Endothelial cell of umbilical vein (primary cell): Measurements from ENCODE around the gene LAD1. TPM values are rescaled to one million over a fixed set of nuclear protein-coding genes. Genes with fewer than 3 reads are reported as not detected.

Experiments used
- BruUV-seq: library from RNA; stranded (reverse); fragments of 400-500 nt; replicated peaks from 2 replicates; lab custom pipeline; 2021; lab: Mats Ljungman, UMichigan
- CTCF ChIA-PET: fragments of 300-600, 350-600 bp; sonication (Branson Sonifier 250); formaldehyde crosslinking; loops from one replicate; lab custom pipeline; 2021; ENCODE audit warnings: antibody characterized with exemption, inconsistent platforms; lab: Charles Lee
- POLR2A ChIA-PET: fragments of 300-600, 350-600 bp; sonication (Branson Sonifier 250); formaldehyde crosslinking; loops from one replicate; lab custom pipeline; 2021; ENCODE audit warnings: antibody characterized with exemption, inconsistent platforms; lab: Charles Lee
- DNase-seq: peaks from one replicate; pipeline ENCODE4 v3.0.0-alpha.2; 2011; ENCODE audit warnings: low read depth, low spot score
- FAIRE-seq: peaks from 2 replicates; lab custom pipeline; 2011; peaks lifted over from hg19 to GRCh38; lab: Jason Lieb, UNC
- H2AFZ ChIP-seq: 2 replicates; pipeline ENCODE4 v1.6.0; 2012; ENCODE audit warnings: low read depth, low read length, control low read depth, inconsistent platforms
- H3K27ac ChIP-seq: 2 replicates; pipeline ENCODE4 v1.5.1; 2011; ENCODE audit warnings: low read depth, mild to moderate bottlenecking, control low read depth, low read length, moderate library complexity; ENCODE audit not compliant: insufficient read depth
- H3K27me3 ChIP-seq, 2 experiments: 2 replicates each; pipeline versions ENCODE4 v1.6.0 to v1.6.1; 2011; ENCODE audit warnings: low read length in 2 of 2, mixed read lengths in 1 of 2; ENCODE audit not compliant: control insufficient read depth in 2 of 2, insufficient read depth in 2 of 2
- H3K36me3 ChIP-seq, 2 experiments: 2 replicates in 1 of 2; 3 replicates in 1 of 2; pipeline ENCODE4 v1.5.1; 2011; ENCODE audit warnings: low read length in 2 of 2, mild to moderate bottlenecking in 1 of 2, moderate library complexity in 1 of 2; ENCODE audit not compliant: control insufficient read depth in 2 of 2, insufficient read depth in 2 of 2; ENCODE audit errors: extremely low read depth in 1 of 2
- H3K4me1 ChIP-seq: 3 replicates; pipeline ENCODE4 v1.5.1; 2011; ENCODE audit warnings: mild to moderate bottlenecking, low read length; ENCODE audit not compliant: control insufficient read depth, insufficient read depth; ENCODE audit errors: extremely low read depth
- H3K4me2 ChIP-seq: 2 replicates; pipeline ENCODE4 v1.6.1; 2011; ENCODE audit warnings: low read length, control low read depth, mixed read lengths; ENCODE audit not compliant: insufficient read depth
- H3K4me3 ChIP-seq, 3 experiments: fragments of 200-600 bp in 1 of 3; sonication (generic), shearing (Covaris generic) in 1 of 3; replicated peaks in 1 of 3; 2 replicates each; pipeline ENCODE4 v1.5.1; 2011 to 2016; ENCODE audit warnings: control low read depth in 3 of 3, low read length in 3 of 3, mild to moderate bottlenecking in 2 of 3, inconsistent platforms in 1 of 3, low read depth in 1 of 3, moderate library complexity in 1 of 3; ENCODE audit not compliant: insufficient read depth in 1 of 3
- H3K79me2 ChIP-seq: 2 replicates; pipeline ENCODE4 v1.6.0; 2012; ENCODE audit warnings: low read length, inconsistent platforms; ENCODE audit not compliant: control insufficient read depth, insufficient read depth
- H3K9ac ChIP-seq: replicated peaks from 2 replicates; pipeline ENCODE3; 2011; ENCODE audit warnings: low read length, control low read depth; ENCODE audit not compliant: insufficient read depth; ENCODE audit errors: extremely low read depth
- H3K9me1 ChIP-seq: replicated peaks from 3 replicates; pipeline ENCODE4 v1.6.0; 2011; ENCODE audit warnings: mild to moderate bottlenecking, low read length; ENCODE audit not compliant: control insufficient read depth, insufficient read depth; ENCODE audit errors: extremely low read depth
- H3K9me3 ChIP-seq: replicated peaks from 2 replicates; pipeline ENCODE4 v1.5.1; 2012; ENCODE audit warnings: low read length, inconsistent platforms; ENCODE audit not compliant: control insufficient read depth, insufficient read depth
- H4K20me1 ChIP-seq: replicated peaks from 2 replicates; pipeline ENCODE3; 2011; ENCODE audit warnings: mild to moderate bottlenecking, low read length; ENCODE audit not compliant: control insufficient read depth, insufficient read depth; ENCODE audit errors: extremely low read depth
- EZH2 ChIP-seq: IDR thresholded peaks from 2 replicates; pipeline ENCODE4 v1.6.1; 2012; ENCODE audit warnings: borderline replicate concordance, low read depth, mild to moderate bottlenecking, moderate library complexity, low read length, inconsistent platforms; ENCODE audit not compliant: severe bottlenecking
- FOS ChIP-seq: IDR thresholded peaks from 2 replicates; pipeline ENCODE4 v1.6.1; 2011; ENCODE audit warnings: mild to moderate bottlenecking, low read length, moderate library complexity, borderline replicate concordance; ENCODE audit not compliant: insufficient read depth
- GATA2 ChIP-seq: IDR thresholded peaks from 2 replicates; pipeline ENCODE4 v1.7.0; 2011; ENCODE audit warnings: low read depth, mild to moderate bottlenecking, moderate library complexity, mixed read lengths, low read length; ENCODE audit not compliant: insufficient read length, insufficient read depth
- JUN ChIP-seq: IDR thresholded peaks from 2 replicates; pipeline ENCODE4 v1.6.1; 2011; ENCODE audit warnings: borderline replicate concordance, low read depth; ENCODE audit not compliant: insufficient read length, insufficient read depth
- MYC ChIP-seq: IDR thresholded peaks from one replicate; pipeline ENCODE4 v1.6.1; 2011; ENCODE audit warnings: mild to moderate bottlenecking, low read depth, low read length
- POLR2A ChIP-seq: IDR thresholded peaks from 2 replicates; pipeline ENCODE4 v1.6.1; 2012; ENCODE audit warnings: low read depth, mild to moderate bottlenecking, control low read depth, low read length
- POLR2AphosphoS5 ChIP-seq: IDR thresholded peaks from 2 replicates; pipeline ENCODE4 v1.6.1; 2012; ENCODE audit warnings: low read depth, mild to moderate bottlenecking, control low read depth, low read length, moderate library complexity; ENCODE audit not compliant: insufficient read depth
- dilution Hi-C: fragments of 300-500 bp; cut with MboI; formaldehyde crosslinking; loops from one replicate; pipeline ENCODE4 v1.15.0; 2019; ENCODE audit warnings: low sequenced_read_pairs; ENCODE audit not compliant: extremely low pct_ligation_motif_present
- intact Hi-C: fragments of 100-400 bp; cut with micrococcal nuclease; formaldehyde crosslinking; loops from one replicate; pipeline ENCODE4 v1.10.0; 2022
- polyA plus RNA-seq, 4 experiments: library from polyadenylated mRNA; depleted of rRNA in 3 of 4; stranded (reverse) in 3 of 4; unstranded in 1 of 4; fragments of >200 nt; gene quantifications; 2 replicates each; pipeline versions ENCODE4 v1.2.1 to v1.2.3, GENCODE V29; 2011 to 2012; ENCODE audit warnings: missing spikeins in 1 of 4
- total RNA-seq: library from RNA; stranded (reverse); gene quantifications from 2 replicates; pipeline ENCODE4 v1.2.3, GENCODE V29; 2021
- TF ChIP-seq, protein P1 (sequence below), 2 donors: IDR thresholded peaks; 1 replicate in 1 of 2; 2 replicates in 1 of 2; pipeline ENCODE4 v1.5.1; 2011; ENCODE audit warnings: low read length in 2 of 2, mild to moderate bottlenecking in 2 of 2, moderate library complexity in 2 of 2, control low read depth in 1 of 2, inconsistent platforms in 1 of 2, low read depth in 1 of 2; ENCODE audit not compliant: insufficient read depth in 1 of 2; ENCODE audit errors: extremely low read depth in 1 of 2
- TF ChIP-seq, protein P2 (sequence below): IDR thresholded peaks from 2 replicates; pipeline ENCODE4 v1.6.1; 2011; ENCODE audit not compliant: insufficient read depth, insufficient read length

The LAD1 gene
- total and polyA plus RNA-seq, 2 donors (not counting 3 experiments of a cell fraction or from before 2014, with no cell fraction given): not detected

DNA sequence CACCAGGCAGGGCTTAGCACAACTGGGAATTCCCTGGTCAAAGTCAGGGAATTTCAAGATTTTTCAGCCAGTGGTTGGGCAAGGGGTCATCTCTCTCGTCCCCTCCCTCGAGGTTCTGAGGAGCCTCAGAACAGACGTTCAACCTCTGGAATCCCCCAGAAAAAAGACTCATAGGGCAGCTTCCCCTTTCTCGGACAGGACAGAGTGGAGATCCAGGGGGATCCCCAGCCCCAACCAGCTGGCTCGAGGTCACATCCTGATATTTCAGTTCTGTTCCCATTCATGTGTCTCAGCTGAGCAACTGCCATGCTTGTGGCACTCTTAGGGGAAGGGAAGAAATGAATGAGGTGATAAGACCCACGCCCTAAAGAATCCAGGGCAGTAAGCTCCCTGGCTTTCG is 4.9 kb upstream of the LAD1 start:
- Histone ChIP-seq H3K27ac (no peak overlapping the region), H3K9me3 (no peaks in the 10 kb centered on the region), H3K4me2 (no peak overlapping the region), H3K36me3 (no peaks in the 10 kb centered on the region), H3K9me1 (no peaks in the 10 kb centered on the region), H3K4me3 (no peak overlapping the region), H3K9ac (no peak overlapping the region), H3K79me2 (no peaks in the 10 kb centered on the region), H4K20me1 (no peaks in the 10 kb centered on the region), H3K4me1 (no peaks in the 10 kb centered on the region), H2AFZ (no peak overlapping the region), H3K27me3 (peaks cover 32 to 34% of the 10 kb centered on the region in 2 experiments)
- CTCF ChIA-PET: interaction anchor here (0.7 to 2.0 kb wide), 2 partner anchors 31 to 55 kb away, joined by 3 to 9 read pairs; no protein-coding TSS in a partner anchor
- no peak for FAIRE-seq
- POLR2A ChIA-PET: no interaction called here
- dilution Hi-C loops: no loop called here
- intact Hi-C loops: no loop called here
- BruUV-seq: no TSS peak
- no peak for DNase-seq
- TF ChIP-seq POLR2A (no peak), FOS (no peak), JUN (no peak), GATA2 (no peak), MYC (no peak), EZH2 (no peak), POLR2AphosphoS5 (no peak)
- TF ChIP-seq, protein P1, sequence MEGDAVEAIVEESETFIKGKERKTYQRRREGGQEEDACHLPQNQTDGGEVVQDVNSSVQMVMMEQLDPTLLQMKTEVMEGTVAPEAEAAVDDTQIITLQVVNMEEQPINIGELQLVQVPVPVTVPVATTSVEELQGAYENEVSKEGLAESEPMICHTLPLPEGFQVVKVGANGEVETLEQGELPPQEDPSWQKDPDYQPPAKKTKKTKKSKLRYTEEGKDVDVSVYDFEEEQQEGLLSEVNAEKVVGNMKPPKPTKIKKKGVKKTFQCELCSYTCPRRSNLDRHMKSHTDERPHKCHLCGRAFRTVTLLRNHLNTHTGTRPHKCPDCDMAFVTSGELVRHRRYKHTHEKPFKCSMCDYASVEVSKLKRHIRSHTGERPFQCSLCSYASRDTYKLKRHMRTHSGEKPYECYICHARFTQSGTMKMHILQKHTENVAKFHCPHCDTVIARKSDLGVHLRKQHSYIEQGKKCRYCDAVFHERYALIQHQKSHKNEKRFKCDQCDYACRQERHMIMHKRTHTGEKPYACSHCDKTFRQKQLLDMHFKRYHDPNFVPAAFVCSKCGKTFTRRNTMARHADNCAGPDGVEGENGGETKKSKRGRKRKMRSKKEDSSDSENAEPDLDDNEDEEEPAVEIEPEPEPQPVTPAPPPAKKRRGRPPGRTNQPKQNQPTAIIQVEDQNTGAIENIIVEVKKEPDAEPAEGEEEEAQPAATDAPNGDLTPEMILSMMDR (IDR thresholded peaks at IDR 0.05; ENCODE audit: extremely low read depth in 1 of 2, insufficient read depth in 1 of 2, low read depth in 1 of 2, low read length in 2 of 2): no peak
- TF ChIP-seq, protein P2, sequence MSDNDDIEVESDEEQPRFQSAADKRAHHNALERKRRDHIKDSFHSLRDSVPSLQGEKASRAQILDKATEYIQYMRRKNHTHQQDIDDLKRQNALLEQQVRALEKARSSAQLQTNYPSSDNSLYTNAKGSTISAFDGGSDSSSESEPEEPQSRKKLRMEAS: no peak
